Activated CD4-positive, alpha-beta T cell treated with anti-CD3 and anti-CD28 coated beads for 1 hour (primary cell): ENCODE data around the gene RPL37A.

Experiments
- DNase-seq: peaks from one replicate; pipeline ENCODE4 v3.0.0-alpha.2; 2020

RPL37A gene

DNA sequence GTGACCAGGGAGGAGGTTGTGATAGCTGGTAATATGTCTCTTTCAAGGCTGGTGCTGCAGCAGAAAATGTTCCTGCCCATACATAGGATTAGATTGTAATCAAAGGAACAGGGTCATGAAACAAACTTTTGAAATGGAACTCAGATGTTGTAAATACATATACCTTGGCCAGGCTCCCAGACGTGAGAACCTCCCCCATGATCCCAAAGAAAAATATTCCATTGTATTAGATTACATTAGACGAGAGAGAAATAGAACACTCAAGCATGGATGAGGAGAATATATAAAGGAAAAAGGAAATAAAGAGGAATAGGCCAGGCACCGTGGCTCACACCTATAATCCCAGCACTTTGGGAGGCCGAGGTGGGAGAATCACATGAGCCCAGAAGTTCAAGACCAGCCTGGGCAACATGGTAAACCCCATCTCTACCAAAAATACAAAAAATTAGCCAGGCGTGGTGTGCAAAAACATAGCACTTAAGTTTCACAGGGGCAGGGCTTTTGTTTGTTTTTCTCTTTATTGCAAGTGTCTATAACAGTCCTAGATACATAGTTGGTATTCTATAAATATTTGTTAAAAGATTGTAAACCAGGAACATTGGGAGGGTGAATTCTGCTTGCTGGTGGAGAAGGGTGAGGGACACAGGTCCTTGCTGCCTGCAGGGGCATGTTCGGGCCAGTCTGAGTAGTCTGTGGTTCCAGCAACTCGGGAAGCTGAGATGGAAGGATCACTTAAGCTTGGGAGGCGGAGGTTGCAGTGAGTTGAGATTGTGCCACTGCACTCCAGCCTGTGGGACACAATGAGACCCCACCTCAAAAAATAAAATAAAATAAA lies 52.8 kb downstream of the RPL37A start:
- no peak for DNase-seq

DNA sequence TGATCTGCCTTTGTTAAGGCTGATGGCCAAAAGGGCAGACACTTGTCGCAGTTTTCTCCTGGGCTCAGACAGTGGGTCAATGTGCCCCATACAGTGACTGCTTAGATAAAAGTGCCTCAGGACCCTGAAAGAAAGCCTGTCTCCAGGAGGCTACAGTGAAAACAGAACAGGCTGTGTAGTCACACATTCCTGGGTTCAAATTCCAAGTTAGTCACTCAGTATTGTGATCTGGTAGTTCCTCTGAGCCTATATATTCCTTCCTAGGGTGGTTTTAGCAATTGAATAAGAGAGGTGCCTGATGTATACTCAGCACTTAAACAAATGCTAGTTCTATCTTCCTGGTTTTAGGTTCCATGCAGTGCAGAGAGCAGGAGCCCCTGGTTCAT lies 54.4 kb downstream of the RPL37A start:
- no peak for DNase-seq
